Smooth muscle cell (in vitro differentiated cells): ENCODE results near the gene STAU1. TPM values are rescaled to one million over a fixed set of nuclear protein-coding genes. Genes with fewer than 3 reads are reported as not detected.

ENCODE experiments used
- DNase-seq: peaks from one replicate; lab custom pipeline; 2025; ENCODE audit not compliant: unreplicated experiment; lab: John Stamatoyannopoulos, UW
- H2AFZ ChIP-seq: fragments of 200-600 bp; sonication (generic); 2 replicates; pipeline ENCODE4 v1.6.0; 2016; ENCODE audit warnings: antibody characterized with exemption, low read depth, mild to moderate bottlenecking
- H3F3A ChIP-seq: fragments of 200-600 bp; sonication (generic); 2 replicates; pipeline ENCODE4 v1.6.0; 2017; ENCODE audit warnings: antibody characterized with exemption, low read depth
- H3K27ac ChIP-seq: fragments of 200-600 bp; sonication (generic); 2 replicates; pipeline ENCODE4 v1.5.1; 2016; ENCODE audit warnings: low read depth, mild to moderate bottlenecking
- H3K27me3 ChIP-seq: fragments of 200-600 bp; sonication (generic); 2 replicates; pipeline ENCODE4 v1.6.1; 2016; ENCODE audit warnings: low read depth, mild to moderate bottlenecking
- H3K36me3 ChIP-seq: fragments of 200-600 bp; sonication (generic); 2 replicates; pipeline ENCODE4 v1.5.1; 2016; ENCODE audit warnings: low read depth
- H3K4me1 ChIP-seq: fragments of 200-600 bp; sonication (generic); 2 replicates; pipeline ENCODE4 v1.5.1; 2016; ENCODE audit warnings: low read depth
- H3K4me2 ChIP-seq: fragments of 200-600 bp; sonication (generic); 2 replicates; pipeline ENCODE4 v1.6.0; 2016; ENCODE audit warnings: mild to moderate bottlenecking
- H3K4me3 ChIP-seq: fragments of 200-600 bp; sonication (generic); 2 replicates; pipeline ENCODE4 v1.5.1; 2016; ENCODE audit warnings: mild to moderate bottlenecking
- H3K79me2 ChIP-seq: fragments of 200-600 bp; sonication (generic); 2 replicates; pipeline ENCODE4 v1.6.0; 2016; ENCODE audit warnings: low read depth, mild to moderate bottlenecking
- H3K9ac ChIP-seq: fragments of 200-600 bp; sonication (generic); 2 replicates; pipeline ENCODE4 v1.6.0; 2016; ENCODE audit warnings: low read depth
- H3K9me3 ChIP-seq: fragments of 200-600 bp; sonication (generic); replicated peaks from 2 replicates; pipeline ENCODE4 v1.5.1; 2016; ENCODE audit warnings: low read depth
- H4K20me1 ChIP-seq: fragments of 200-600 bp; sonication (generic); 2 replicates; pipeline ENCODE4 v1.6.0; 2016; ENCODE audit warnings: low read depth
- CTCF ChIP-seq: fragments of 200-600 bp; sonication (generic); IDR thresholded peaks from 2 replicates; pipeline ENCODE4 v1.5.1; 2017; ENCODE audit warnings: borderline replicate concordance, mild to moderate bottlenecking, antibody characterized with exemption; ENCODE audit not compliant: insufficient read depth, poor library complexity, severe bottlenecking
- WGBS: methylation state at CpG from one replicate; pipeline ENCODE4 v1.1.7; 2016; ENCODE audit warnings: low lambda C conversion rate; 5-methylcytosine and 5-hydroxymethylcytosine counted together
- polyA plus RNA-seq: library from polyadenylated mRNA; unstranded; fragments of >200 nt; fragmentation: Nextera tagmentation; extraction: Ambion mirVana; gene quantifications from 2 replicates; pipeline ENCODE4 v1.2.1, GENCODE V29; 2016
- total RNA-seq: library from RNA; depleted of rRNA; stranded (reverse); fragments of >200 nt; gene quantifications from 2 replicates; pipeline ENCODE4 v1.2.3, GENCODE V29; 2014

STAU1 gene
- total and polyA plus RNA-seq, 2 experiments from 2014 or later = 42.2 to 45.1 TPM

- H3K36me3 ChIP-seq = no peaks in the 10 kb centered on the region
- H3K4me1 ChIP-seq = no peaks in the 10 kb centered on the region
- peaks cover 81% of the 10 kb centered on the region for H4K20me1 ChIP-seq
- no peak overlapping the region for H3K4me3 ChIP-seq
- H3K9me3 ChIP-seq = no peaks in the 10 kb centered on the region
- 100% methylated on average over 1 of the region's 1 CpG for WGBS
- no peak overlapping the region for H2AFZ ChIP-seq
- H3F3A ChIP-seq = no peaks in the 10 kb centered on the region
- no peak for DNase-seq
- no peak for TF ChIP-seq CTCF
- H3K4me2 ChIP-seq = no peak overlapping the region
- H3K27me3 ChIP-seq = no peaks in the 10 kb centered on the region
- H3K79me2 ChIP-seq = peaks cover 67% of the 10 kb centered on the region
- H3K27ac ChIP-seq = no peak overlapping the region
- H3K9ac ChIP-seq = no peak overlapping the region
Observed at GRCh38 chr20:49156481-49156880, 31.7 kb downstream of the STAU1 start.

- no peak for TF ChIP-seq CTCF
- Histone ChIP-seq H3K9ac (no peak overlapping the region), H3K9me3 (no peaks in the 10 kb centered on the region), H3K4me3 (no peak overlapping the region), H3K4me1 (no peaks in the 10 kb centered on the region), H3K36me3 (peaks cover 6% of the 10 kb centered on the region), H3K4me2 (no peak overlapping the region), H3K27me3 (no peaks in the 10 kb centered on the region), H3K27ac (no peak overlapping the region), H3F3A (no peaks in the 10 kb centered on the region), H3K79me2 (peaks cover 24% of the 10 kb centered on the region), H4K20me1 (peaks cover 74% of the 10 kb centered on the region), H2AFZ (no peak overlapping the region)
- WGBS = 96% methylated on average over 6 of the region's 6 CpGs
- no peak for DNase-seq
Observed at GRCh38 chr20:49151436-49151835, 36.7 kb downstream of the STAU1 start.

GRCh38 chr20:49149281-49150045 is 38.7 kb downstream of the STAU1 start:
- Histone ChIP-seq H3K9ac (no peak overlapping the region), H3K27me3 (no peaks in the 10 kb centered on the region), H3K79me2 (peaks cover 12% of the 10 kb centered on the region), H3K36me3 (peaks cover 6% of the 10 kb centered on the region), H3K4me1 (no peaks in the 10 kb centered on the region), H3K4me2 (no peak overlapping the region), H3F3A (no peaks in the 10 kb centered on the region), H4K20me1 (peaks cover 64% of the 10 kb centered on the region), H2AFZ (no peak overlapping the region), H3K27ac (no peak overlapping the region), H3K4me3 (no peak overlapping the region), H3K9me3 (no peaks in the 10 kb centered on the region)
- TF ChIP-seq CTCF = no peak
- DNase-seq = no peak
- WGBS = 95% methylated on average over 6 of the region's 6 CpGs

GRCh38 chr20:49148601-49149000 is 39.5 kb downstream of the STAU1 start:
- H2AFZ ChIP-seq = no peak overlapping the region
- H3K36me3 ChIP-seq = peaks cover 6% of the 10 kb centered on the region
- no peaks in the 10 kb centered on the region for H3K9me3 ChIP-seq
- H3K9ac ChIP-seq = no peak overlapping the region
- peaks cover 58% of the 10 kb centered on the region for H4K20me1 ChIP-seq
- no peaks in the 10 kb centered on the region for H3K4me1 ChIP-seq
- no peak for TF ChIP-seq CTCF
- WGBS = 97% methylated on average over 5 of the region's 5 CpGs
- H3K27me3 ChIP-seq = no peaks in the 10 kb centered on the region
- H3K4me3 ChIP-seq = no peak overlapping the region
- DNase-seq = no peak
- no peak overlapping the region for H3K27ac ChIP-seq
- H3K4me2 ChIP-seq = no peak overlapping the region
- H3K79me2 ChIP-seq = peaks cover 4% of the 10 kb centered on the region
- no peaks in the 10 kb centered on the region for H3F3A ChIP-seq
